ENCODE results near the gene TCIRG1. TPM values are rescaled to one million over a fixed set of nuclear protein-coding genes. Genes with fewer than 3 reads are reported as not detected.

TCIRG1 gene
- total and polyA plus RNA-seq, 2 experiments from 2014 or later: 75.9 to 118 TPM

GRCh38 chr11:68074584-68075352 lies 35.9 kb downstream of the TCIRG1 start:
- H3K9me3 ChIP-seq (ENCODE audit: low read depth): no peaks in the 10 kb centered on the region
- no peak overlapping the region for H3K4me3 ChIP-seq
- H3K9me2 ChIP-seq (ENCODE audit: insufficient read depth): no peaks in the 10 kb centered on the region
- no peak overlapping the region for H3K4me2 ChIP-seq (ENCODE audit: unreplicated experiment)
- H3K4me1 ChIP-seq (ENCODE audit: insufficient read depth): no peaks in the 10 kb centered on the region
- H3K79me2 ChIP-seq (ENCODE audit: insufficient read depth): no peaks in the 10 kb centered on the region
- H2AFZ ChIP-seq: no peak overlapping the region
- H3K27ac ChIP-seq: no peak overlapping the region
- H3K9ac ChIP-seq: no peak overlapping the region
- H3K27me3 ChIP-seq (replicated peaks; ENCODE audit: insufficient read depth): no peaks in the 10 kb centered on the region
- H3K36me3 ChIP-seq (ENCODE audit: low read depth): 0 out of 2 replicates have a peak, but pooled peaks cover 3% of the 10 kb centered on the region
- WGBS, 2 experiments (ENCODE audit: low coverage in 1 of 2, low lambda C conversion rate in 2 of 2, missing lambda C conversion rate in 2 of 2): 79 to 80% methylated on average over 10 of the region's 10 CpGs
- in situ Hi-C loops (cut with MboI): no loop called here
- DNase-seq: no peak
- H3F3A ChIP-seq (ENCODE audit: insufficient read depth): no peaks in the 10 kb centered on the region
- no peak for TF ChIP-seq EZH2 (IDR thresholded peaks at IDR 0.05; ENCODE audit: insufficient read depth, poor library complexity, severe bottlenecking)
- TF ChIP-seq EZH2phosphoT487 (IDR thresholded peaks at IDR 0.05; ENCODE audit: insufficient read depth, low read depth): no peak
- no peaks in the 10 kb centered on the region for H4K20me1 ChIP-seq (ENCODE audit: insufficient read depth)

- Histone ChIP-seq H3K27me3 (replicated peaks; ENCODE audit: insufficient read depth) (no peaks in the 10 kb centered on the region), H3K36me3 (ENCODE audit: low read depth) (0 out of 2 replicates have a peak, but pooled peaks cover 3% of the 10 kb centered on the region), H4K20me1 (ENCODE audit: insufficient read depth) (no peaks in the 10 kb centered on the region), H2AFZ (no peak overlapping the region), H3K9me3 (ENCODE audit: low read depth) (no peaks in the 10 kb centered on the region), H3F3A (ENCODE audit: insufficient read depth) (no peaks in the 10 kb centered on the region), H3K9me2 (ENCODE audit: insufficient read depth) (no peaks in the 10 kb centered on the region), H3K4me1 (ENCODE audit: insufficient read depth) (no peaks in the 10 kb centered on the region), H3K27ac (no peak overlapping the region), H3K4me2 (ENCODE audit: unreplicated experiment) (no peak overlapping the region), H3K79me2 (ENCODE audit: insufficient read depth) (no peaks in the 10 kb centered on the region), H3K4me3 (no peak overlapping the region), H3K9ac (no peak overlapping the region)
- WGBS, 2 experiments (ENCODE audit: low coverage in 1 of 2, low lambda C conversion rate in 2 of 2, missing lambda C conversion rate in 2 of 2): 89 to 90% methylated on average over 11 of the region's 11 CpGs
- in situ Hi-C loops (cut with MboI): no loop called here
- no peak for DNase-seq
- TF ChIP-seq EZH2phosphoT487 (IDR thresholded peaks at IDR 0.05; ENCODE audit: insufficient read depth, low read depth) (no peak), EZH2 (IDR thresholded peaks at IDR 0.05; ENCODE audit: insufficient read depth, poor library complexity, severe bottlenecking) (no peak)
Observed at GRCh38 chr11:68076371-68077042, 37.7 kb downstream of the TCIRG1 start.

GRCh38 chr11:68077617-68078582 lies 39.1 kb downstream of the TCIRG1 start:
- 87 to 89% methylated on average over 8 of the region's 8 CpGs for WGBS, 2 experiments (ENCODE audit: low coverage in 1 of 2, low lambda C conversion rate in 2 of 2, missing lambda C conversion rate in 2 of 2)
- Histone ChIP-seq H3K4me3 (no peak overlapping the region), H3K9me3 (ENCODE audit: low read depth) (no peaks in the 10 kb centered on the region), H3K27ac (no peak overlapping the region), H3K4me2 (ENCODE audit: unreplicated experiment) (no peak overlapping the region), H3K4me1 (ENCODE audit: insufficient read depth) (no peaks in the 10 kb centered on the region), H3K27me3 (replicated peaks; ENCODE audit: insufficient read depth) (no peaks in the 10 kb centered on the region), H3K36me3 (ENCODE audit: low read depth) (no peaks in the 10 kb centered on the region), H3K9ac (no peak overlapping the region), H3F3A (ENCODE audit: insufficient read depth) (no peaks in the 10 kb centered on the region), H4K20me1 (ENCODE audit: insufficient read depth) (no peaks in the 10 kb centered on the region), H2AFZ (no peak overlapping the region), H3K9me2 (ENCODE audit: insufficient read depth) (no peaks in the 10 kb centered on the region), H3K79me2 (ENCODE audit: insufficient read depth) (no peaks in the 10 kb centered on the region)
- in situ Hi-C loops (cut with MboI): no loop called here
- TF ChIP-seq EZH2 (IDR thresholded peaks at IDR 0.05; ENCODE audit: insufficient read depth, poor library complexity, severe bottlenecking) (no peak), EZH2phosphoT487 (IDR thresholded peaks at IDR 0.05; ENCODE audit: insufficient read depth, low read depth) (no peak)
- no peak for DNase-seq

- no peaks in the 10 kb centered on the region for H4K20me1 ChIP-seq (ENCODE audit: insufficient read depth)
- no peak overlapping the region for H3K4me2 ChIP-seq (ENCODE audit: unreplicated experiment)
- no peaks in the 10 kb centered on the region for H3K9me3 ChIP-seq (ENCODE audit: low read depth)
- in situ Hi-C loops (cut with MboI): no loop called here
- H3K4me1 ChIP-seq (ENCODE audit: insufficient read depth): no peaks in the 10 kb centered on the region
- H3K27me3 ChIP-seq (replicated peaks; ENCODE audit: insufficient read depth): no peaks in the 10 kb centered on the region
- no peaks in the 10 kb centered on the region for H3K36me3 ChIP-seq (ENCODE audit: low read depth)
- 98% methylated on average over 8 of the region's 8 CpGs for WGBS, 2 experiments (ENCODE audit: low coverage in 1 of 2, low lambda C conversion rate in 2 of 2, missing lambda C conversion rate in 2 of 2)
- H2AFZ ChIP-seq: no peak overlapping the region
- H3K79me2 ChIP-seq (ENCODE audit: insufficient read depth): no peaks in the 10 kb centered on the region
- no peak for DNase-seq
- no peak overlapping the region for H3K9ac ChIP-seq
- no peaks in the 10 kb centered on the region for H3F3A ChIP-seq (ENCODE audit: insufficient read depth)
- H3K9me2 ChIP-seq (ENCODE audit: insufficient read depth): no peaks in the 10 kb centered on the region
- no peak overlapping the region for H3K4me3 ChIP-seq
- no peak for TF ChIP-seq EZH2 (IDR thresholded peaks at IDR 0.05; ENCODE audit: insufficient read depth, poor library complexity, severe bottlenecking)
- TF ChIP-seq EZH2phosphoT487 (IDR thresholded peaks at IDR 0.05; ENCODE audit: insufficient read depth, low read depth): no peak
- H3K27ac ChIP-seq: no peak overlapping the region
Observed at GRCh38 chr11:68080860-68081259, 42.0 kb downstream of the TCIRG1 start.
